ENCODE results near the gene RAB5A.
"Not testable (repeated sequence)": the region's sequence is repeated elsewhere in the genome, so short reads cannot be mapped to it uniquely, and the experiment has no call there.

Gene RAB5A

GRCh38 chr3:19950316-19950715 is 3.4 kb downstream of the RAB5A start:
- DNase-seq, result no peak

- no peak for DNase-seq
Measured at GRCh38 chr3:19954676-19955075, 7.8 kb downstream of the RAB5A start.

DNA sequence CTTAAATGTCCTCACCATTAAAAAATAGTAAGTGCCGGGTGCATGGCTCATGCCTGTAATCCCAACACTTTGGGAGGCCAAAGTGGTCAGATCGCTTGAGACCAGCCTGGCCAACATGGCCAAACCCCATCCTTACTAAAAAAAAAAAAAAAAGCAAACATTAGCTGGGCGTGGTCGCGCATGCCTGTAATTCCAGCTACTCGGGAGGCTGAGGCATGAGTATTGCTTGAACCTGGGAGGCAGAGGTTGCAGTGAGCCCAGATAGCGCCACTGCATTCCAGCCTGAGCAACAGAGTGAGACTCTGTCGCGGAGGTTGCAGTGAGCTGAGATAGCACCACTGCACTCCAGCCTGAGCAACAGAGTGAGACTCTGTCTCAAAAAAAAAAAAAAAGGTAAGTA is 10.5 kb downstream of the RAB5A start:
- not testable (repeated sequence) for DNase-seq

GRCh38 chr3:19959505-19959904 is 12.6 kb downstream of the RAB5A start:
- no peak for DNase-seq

GRCh38 chr3:19960696-19961095 is 13.8 kb downstream of the RAB5A start:
- no peak for DNase-seq

- no peak for DNase-seq
Measured at GRCh38 chr3:19961960-19962359, 15.1 kb downstream of the RAB5A start.

- DNase-seq, result no peak
Measured at GRCh38 chr3:19967208-19967607, 20.3 kb downstream of the RAB5A start.

GRCh38 chr3:19967812-19968211 is 20.9 kb downstream of the RAB5A start:
- DNase-seq, result no peak

DNA sequence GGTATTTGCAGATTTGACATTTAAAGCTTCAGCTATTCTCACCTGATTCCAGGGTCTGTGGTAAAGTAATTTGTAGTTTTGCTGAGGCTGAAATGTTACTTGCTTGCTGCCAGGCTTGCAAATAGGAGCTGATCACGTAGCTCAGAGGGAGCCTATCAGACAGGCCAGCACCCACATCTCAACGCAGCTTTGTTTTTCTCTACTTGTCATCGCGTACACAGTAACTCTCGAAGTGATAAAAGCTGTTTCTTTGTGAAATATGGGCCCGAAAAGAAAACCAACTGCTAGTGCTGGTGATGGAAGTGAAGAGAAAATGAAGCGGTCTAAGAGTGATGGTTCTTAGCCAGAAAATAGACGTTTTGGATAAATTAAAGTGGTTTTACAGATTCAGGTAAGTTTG is 23.4 kb downstream of the RAB5A start:
- no peak for DNase-seq

GRCh38 chr3:19972054-19972453 is 25.2 kb downstream of the RAB5A start:
- no peak for DNase-seq

- DNase-seq, result not testable (repeated sequence)
Measured at GRCh38 chr3:19988904-19989303, 42.0 kb downstream of the RAB5A start.

GRCh38 chr3:19994796-19995195 is 47.9 kb downstream of the RAB5A start:
- DNase-seq, result no peak

GRCh38 chr3:19997502-19997901 is 50.6 kb downstream of the RAB5A start:
- no peak for DNase-seq

DNA sequence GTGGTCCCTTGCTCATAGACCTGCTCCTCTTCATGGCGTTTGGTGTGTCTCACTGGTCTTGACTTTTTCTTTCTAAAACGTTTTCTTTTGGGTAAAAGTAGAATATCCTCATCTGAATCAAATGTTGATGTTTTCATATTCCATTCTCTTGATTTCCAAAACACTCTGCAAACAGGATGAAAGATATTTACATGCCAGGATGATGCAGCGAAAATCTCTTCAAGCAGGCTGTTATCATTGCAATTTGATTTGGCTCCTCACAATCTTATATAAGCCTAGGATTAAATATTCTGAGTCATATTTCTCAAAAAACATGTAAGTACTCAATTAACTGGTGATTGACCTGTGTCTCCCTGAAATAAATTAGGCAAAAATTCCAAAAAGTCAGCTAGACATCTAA is 55.0 kb downstream of the RAB5A start:
- no peak for DNase-seq

DNA sequence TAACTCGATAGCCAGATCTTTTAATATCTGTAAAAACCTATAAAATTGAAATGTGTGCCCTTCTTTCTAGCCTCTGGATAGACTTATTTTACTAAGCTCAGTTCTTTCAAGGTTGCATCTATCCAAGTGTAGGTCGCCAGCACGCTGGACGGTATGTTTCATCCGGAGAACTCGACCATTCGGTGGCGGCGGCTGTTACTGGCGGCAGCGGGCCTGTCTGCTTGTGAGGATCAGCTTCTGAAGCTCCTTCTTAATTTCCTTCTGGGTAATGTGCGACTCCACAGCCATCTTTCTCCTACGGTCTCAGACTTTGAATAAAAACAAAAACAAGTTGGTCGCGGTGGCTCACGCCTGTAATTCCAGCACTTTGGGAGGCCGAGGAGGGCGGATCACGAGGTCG is 61.1 kb downstream of the RAB5A start:
- no peak for DNase-seq

- no peak for DNase-seq
Measured at GRCh38 chr3:20008646-20009045, 61.7 kb downstream of the RAB5A start.

- no peak for DNase-seq
Measured at GRCh38 chr3:20012164-20012563, 65.3 kb downstream of the RAB5A start, which contains the start of gene PP2D1. Gene PP2D1 (minus strand): TSS chr3:20012264. CDS start chr3:20012072, 192 bp downstream.

DNA sequence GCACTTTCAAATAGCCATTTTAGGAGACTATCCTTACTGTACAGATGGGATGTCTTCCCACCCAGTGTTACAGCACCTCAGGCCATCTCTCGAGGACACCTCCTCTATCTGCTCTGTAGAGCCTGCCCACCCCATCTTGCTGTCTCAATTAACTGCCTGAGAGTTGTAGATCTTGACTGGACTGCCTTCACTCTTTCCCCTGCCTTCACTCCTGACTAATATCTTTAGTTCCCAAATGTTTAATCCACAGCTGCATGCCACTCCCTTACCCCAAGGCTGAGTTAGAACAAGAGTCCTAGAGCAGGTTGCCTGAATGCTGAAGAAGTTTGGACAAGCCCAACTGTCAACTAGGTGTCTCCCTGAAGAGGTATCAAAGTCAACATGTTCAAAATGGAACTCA is 66.5 kb downstream of the RAB5A start:
- no peak for DNase-seq

GRCh38 chr3:20015525-20015924 is 68.6 kb downstream of the RAB5A start:
- no peak for DNase-seq

DNA sequence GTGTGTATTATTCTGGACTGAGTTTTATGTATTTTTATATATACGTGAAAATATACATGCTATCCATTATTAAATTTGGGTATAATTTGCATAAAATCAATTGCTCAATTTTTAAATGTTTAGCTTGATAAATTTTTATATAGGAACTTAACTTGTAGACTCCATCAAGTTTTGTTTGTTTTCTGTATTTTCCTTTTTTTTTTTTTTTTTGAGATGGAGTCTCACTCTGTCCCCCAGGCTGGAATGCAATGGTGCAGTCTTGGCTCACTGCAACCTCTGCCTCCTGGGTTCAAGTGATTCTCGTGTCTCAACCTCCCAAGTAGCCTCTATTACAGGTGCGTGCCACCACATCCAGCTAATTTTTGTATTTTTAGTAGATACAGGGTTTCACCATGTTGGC is 69.2 kb downstream of the RAB5A start:
- not testable (repeated sequence) for DNase-seq

GRCh38 chr3:20022954-20023622 is 76.2 kb downstream of the RAB5A start:
- DNase-seq, result no peak

DNA sequence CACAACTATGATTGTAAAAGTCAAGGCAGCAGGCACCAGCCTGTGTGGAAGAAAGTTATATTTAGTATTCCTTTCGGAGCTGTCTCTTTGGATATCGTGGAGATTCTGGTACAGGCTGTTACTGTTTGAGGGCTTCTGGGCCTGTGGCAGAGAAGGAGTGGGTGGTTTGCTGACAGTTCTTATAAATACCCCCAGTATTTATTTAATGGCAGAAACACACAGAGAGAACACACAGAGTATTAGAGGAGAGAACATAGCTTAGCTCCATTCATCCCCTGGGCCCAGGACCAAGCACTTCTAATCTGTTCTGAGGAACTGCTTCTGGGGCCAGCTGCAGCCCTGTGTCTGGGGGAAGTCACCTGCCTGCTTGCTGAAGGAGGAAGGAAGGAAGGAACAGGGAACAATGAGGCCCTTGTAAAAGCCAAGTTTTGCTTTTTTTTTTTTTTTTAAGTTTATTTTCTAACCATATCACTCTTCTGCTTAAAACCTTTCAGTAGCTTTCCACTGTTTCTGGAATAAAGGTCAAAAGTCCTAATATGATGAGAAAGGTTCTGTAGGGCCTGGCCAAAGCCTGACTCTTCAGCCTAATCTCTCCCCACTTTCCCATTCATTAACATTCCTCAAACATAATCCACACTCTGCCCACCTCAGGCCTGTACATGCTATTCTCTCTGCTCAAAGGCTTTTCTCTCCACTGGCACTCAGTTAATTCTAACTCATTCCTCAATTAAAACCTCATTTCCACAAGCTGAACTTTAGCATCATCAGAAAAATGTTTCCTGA is 76.9 kb downstream of the RAB5A start:
- no peak for DNase-seq

- no peak for DNase-seq
Measured at GRCh38 chr3:20027136-20027535, 80.2 kb downstream of the RAB5A start.

DNA sequence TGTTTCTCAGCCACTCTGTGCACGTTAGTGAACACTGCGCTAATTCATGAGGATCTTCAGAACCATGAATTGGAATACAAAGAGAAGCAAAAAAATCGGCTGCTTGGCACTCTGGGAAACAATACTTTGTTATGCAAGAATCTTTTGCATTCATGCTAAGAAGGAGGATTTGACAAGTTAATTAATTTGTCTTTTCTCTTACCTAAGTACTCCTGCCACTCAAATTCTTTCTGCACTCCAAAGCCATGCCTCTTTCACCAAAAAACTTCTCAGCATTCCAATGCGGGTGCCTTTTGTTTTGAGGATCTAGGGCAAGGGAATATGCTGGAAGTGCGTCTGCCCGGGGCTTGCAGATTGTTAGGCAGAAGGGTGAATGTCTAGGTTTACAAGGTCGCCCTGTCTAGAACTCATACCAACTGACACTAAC is 82.0 kb downstream of the RAB5A start:
- DNase-seq, result no peak

Measured in inflammatory macrophage treated with lipopolysaccharide for 1 hour (primary cell).